Nucleus accumbens (tissue), 56 donors: ENCODE results near the gene DAND5.
"Not testable (repeated sequence)": the region's sequence is repeated elsewhere in the genome, so short reads cannot be mapped to it uniquely, and the experiment has no call there.

ENCODE experiments used
- DNase-seq, 56 donors: peaks; one replicate each; lab custom pipeline; 2025; lab: John Stamatoyannopoulos, UW

The DAND5 gene

DNA sequence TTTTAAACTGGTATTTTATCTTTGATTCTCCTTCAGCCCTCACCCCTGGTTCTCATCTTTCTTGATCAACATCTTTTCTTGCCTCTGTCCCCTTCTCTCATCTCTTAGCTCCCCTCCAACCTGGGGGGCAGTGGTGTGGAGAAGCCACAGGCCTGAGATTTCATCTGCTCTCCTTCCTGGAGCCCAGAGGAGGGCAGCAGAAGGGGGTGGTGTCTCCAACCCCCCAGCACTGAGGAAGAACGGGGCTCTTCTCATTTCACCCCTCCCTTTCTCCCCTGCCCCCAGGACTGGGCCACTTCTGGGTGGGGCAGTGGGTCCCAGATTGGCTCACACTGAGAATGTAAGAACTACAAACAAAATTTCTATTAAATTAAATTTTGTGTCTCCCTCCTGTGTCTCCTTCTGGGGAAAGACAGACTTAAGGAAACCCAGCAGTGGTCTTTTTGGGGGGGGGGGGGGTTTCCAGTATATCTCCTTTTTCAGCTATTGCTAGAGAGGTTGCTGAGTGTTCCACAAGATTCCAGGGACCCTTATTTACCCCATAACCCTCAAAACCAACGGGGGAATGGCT lies 25.2 kb upstream of the DAND5 start:
- DNase-seq, result no peak

DNA sequence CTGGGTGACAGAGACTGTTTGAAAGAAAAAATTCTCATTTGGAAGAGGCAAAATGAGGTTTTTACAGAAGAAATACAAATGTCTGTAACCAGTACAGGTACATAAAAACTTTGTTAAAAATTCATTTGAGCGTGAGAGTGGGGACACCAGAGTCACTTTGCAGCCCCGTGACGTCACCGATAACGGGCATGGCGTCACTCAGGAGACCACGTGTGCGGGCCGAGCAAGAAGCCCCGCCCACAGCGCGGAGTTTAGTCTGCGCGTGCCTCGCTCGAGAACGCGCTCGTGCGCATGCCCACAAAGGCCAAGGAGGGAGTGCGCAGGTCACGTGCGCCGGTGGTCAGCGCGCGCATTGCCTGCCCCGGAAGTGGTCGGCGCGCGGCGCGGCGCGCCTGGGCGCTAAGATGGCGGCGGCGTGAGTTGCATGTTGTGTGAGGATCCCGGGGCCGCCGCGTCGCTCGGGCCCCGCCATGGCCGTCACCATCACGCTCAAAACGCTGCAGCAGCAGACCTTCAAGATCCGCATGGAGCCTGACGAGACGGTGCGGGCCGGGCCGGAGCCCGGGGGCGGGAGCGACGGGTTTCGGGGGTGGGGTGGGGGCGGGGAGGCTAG lies 23.8 kb upstream of the DAND5 start, which contains the start of gene RAD23A:
Gene RAD23A, plus strand, starts transcription at position 384 of the 613 bp plus-strand sequence. Its CDS starts 87 bp downstream, at position 471.
- peak; percentile 45 to 94 (median 83) for DNase-seq

DNA sequence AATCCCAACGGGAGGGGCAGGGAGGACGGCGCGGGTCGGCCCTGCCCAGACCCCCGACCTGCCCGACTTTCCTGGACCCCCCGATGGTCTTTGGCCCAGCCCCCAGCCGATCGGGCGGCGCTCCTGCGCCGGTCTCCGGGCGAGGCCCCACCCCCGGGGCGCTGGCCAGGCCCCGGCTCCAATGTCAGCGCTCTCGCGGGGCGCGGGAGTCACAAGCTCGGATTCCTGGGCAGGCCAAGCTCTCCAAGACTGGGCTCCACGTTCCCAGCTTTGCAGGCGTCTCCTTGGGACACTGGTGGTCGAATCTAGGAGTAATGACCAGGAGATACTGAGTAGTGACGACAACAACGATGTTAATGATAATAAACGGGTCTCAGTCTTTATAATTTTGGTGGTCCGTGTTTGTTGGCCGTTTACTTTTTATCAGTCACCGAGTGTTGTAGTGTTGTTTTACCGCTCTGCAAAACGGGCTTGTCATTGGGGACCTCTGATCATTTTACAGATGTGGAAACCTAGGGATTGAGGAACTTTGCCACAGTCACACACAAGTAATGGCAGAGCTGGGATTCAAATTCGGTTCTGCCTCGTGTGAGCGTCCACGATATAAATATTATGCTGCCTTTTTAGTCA lies 23.2 kb upstream of the DAND5 start:
- DNase-seq, result peak in 18 of 56 donors; percentile 15 to 64 (median 43)

DNA sequence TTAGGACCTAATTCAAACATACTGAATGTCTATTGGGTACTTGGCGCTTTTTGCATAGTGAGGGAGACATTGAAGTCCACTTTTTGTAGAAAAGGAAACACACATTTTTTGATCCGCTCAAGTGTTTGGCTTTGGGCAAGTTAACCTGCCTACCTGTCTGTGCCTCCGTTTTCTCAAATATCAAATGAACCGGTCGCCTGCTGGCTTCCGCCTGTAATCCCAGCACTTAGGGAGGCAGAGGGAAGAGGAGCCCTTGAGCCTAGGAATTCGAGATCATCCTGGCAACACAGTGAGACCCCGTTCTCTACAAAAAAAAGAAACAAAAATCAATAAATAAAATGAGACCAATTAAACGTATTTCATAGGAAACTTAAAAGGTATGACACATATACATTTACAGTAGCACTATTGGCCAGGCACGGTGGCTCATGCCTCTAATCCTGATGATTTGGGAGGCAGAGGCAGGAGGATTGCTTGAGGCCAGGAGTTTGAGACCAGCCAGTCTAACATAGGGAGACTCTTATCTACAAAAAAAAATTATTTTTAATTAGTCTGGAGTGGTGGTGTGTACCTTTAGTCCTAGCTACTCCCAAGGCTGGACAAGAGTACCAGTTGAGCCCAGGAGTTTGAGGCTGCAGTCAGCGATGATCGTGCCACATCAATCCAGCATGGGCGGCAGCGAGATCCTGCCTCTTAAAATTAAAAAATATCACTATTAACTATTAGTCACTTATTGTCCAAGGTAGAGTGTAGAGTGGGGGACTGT lies 22.5 kb upstream of the DAND5 start:
- no peak for DNase-seq

DNA sequence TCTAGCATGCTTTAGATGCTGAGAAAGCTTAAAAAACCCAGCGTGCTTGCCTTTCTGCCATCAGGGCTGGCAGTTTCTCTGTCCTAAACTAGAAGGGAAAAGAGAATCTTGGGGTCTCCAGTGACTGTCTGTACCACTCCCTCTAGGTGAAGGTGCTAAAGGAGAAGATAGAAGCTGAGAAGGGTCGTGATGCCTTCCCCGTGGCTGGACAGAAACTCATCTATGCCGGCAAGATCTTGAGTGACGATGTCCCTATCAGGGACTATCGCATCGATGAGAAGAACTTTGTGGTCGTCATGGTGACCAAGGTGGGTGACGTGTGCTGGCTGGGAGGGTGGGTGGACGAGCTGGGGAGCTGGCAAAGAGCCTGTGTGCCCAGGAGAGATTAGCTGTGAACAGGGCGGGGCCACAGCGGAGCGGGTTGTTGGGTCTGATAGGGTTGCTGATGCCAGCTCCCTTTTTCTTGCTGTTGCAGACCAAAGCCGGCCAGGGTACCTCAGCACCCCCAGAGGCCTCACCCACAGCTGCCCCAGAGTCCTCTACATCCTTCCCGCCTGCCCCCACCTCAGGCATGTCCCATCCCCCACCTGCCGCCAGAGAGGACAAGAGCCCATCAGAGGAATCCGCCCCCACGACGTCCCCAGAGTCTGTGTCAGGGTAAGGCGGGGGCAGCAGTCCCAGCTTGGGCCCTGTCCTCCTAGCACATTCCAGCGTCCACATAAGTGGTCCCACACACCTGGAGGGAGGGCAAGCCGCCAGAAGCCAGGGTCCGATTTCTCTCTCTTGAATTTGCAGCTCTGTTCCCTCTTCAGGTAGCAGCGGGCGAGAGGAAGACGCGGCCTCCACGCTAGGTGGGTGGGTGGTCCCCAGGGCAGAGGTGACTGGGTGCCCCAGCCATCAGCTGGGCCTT lies 21.4 kb upstream of the DAND5 start:
- peak in 2 of 56 donors; percentile 7 to 9 for DNase-seq

DNA sequence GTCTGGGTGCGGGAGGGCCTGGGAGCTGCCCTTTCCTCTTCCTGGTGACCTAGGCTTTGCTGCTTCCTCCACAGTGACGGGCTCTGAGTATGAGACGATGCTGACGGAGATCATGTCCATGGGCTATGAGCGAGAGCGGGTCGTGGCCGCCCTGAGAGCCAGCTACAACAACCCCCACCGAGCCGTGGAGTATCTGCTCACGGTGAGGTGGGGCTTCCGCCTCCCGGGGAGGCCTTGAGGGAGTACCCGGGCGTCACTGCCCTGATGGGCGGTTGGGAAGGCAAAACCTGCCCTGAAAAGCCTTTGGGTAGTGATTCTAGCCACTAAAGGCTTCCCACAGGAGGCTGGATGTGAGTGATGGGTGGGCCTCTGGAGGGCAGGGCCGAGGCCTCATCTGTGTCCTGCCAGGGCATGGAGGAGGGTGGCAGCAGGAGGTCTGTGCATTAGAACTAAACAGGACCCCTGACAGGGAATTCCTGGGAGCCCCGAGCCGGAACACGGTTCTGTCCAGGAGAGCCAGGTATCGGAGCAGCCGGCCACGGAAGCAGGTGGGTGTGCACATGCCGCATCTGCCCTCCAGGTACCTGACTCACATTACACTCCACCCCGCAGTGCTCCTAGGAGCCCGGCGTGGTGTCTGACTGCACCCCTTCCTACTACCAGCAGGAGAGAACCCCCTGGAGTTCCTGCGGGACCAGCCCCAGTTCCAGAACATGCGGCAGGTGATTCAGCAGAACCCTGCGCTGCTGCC lies 20.6 kb upstream of the DAND5 start:
- DNase-seq, result no peak

DNA sequence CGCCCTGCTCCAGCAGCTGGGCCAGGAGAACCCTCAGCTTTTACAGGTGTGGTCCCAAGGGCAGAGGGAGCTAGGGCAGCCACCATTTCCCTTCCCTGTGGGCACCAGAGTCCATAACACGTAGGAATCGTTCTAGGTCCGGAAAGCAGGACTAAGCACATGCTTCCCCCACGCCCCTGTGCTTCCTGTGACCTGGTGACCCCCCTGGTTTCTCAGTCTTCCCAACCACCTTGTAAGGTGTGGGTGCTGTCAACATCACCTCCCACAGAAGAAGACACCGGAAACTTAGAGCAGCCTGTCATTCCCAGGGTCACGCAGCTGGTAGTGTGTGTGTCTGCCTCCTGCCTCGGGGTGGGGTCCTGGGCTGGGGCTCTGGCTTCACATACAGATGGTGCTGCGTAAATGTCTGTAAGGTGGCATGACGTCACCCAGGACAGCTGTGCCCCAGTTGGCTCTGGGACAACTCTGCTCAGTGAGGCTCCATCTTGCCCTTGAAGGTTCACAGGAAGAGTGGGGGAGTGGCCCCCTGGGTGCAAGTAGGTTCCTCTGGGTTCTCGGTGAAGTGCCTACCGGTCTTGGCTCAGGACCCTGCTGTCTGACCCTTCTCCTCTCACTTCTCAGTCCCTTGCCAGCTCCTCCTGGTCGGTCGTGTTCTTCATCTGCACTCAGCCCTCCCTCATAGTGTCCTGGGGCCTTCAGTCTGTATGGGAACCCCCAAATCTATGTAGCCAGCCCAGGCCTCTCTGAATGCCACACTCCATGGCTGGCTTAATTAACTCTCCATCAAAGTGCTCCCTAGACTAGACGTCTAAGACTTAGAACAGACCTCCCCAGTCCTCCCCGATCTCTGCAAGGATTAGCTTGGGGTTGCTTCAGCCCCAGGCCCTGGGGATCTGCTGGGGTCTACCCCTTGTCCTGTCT lies 19.8 kb upstream of the DAND5 start:
- no peak for DNase-seq

DNA sequence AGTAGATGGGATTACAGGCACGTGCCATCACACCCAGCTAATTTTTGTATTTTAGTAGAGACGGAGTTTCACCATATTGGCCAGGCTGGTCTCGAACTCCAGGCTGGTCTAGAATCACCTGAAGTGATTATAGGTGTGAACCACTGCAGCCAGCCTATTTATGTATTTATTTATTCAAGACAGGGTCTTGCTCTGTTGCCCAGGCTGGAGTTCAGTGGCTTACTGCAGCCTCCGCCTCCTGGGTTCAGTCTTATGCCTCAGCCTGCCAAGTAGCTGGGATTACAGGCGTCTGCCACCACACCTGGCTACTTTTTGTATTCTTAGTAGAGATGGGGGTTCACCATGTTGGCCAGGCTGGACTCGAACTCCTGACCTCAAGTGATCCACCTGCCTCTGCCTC lies 17.3 kb upstream of the DAND5 start:
- not testable (repeated sequence) for DNase-seq

DNA sequence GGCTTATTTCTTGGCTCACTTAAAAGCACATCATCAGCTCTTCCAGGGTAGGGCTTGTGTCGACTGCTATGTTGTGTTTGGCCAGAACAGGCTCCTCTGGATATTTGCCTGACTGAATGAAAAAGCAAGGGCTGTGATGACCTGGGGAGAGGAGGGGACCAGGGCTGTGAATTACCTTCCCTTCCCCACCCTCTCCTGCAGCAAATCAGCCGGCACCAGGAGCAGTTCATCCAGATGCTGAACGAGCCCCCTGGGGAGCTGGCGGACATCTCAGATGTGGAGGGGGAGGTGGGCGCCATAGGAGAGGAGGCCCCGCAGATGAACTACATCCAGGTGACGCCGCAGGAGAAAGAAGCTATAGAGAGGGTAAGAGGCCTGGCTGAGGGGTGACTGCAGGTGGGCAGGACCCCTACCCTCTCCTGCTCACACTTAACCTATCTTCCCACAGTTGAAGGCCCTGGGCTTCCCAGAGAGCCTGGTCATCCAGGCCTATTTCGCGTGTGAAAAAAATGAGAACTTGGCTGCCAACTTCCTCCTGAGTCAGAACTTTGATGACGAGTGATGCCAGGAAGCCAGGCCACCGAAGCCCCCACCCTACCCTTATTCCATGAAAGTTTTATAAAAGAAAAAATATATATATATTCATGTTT lies 16.8 kb upstream of the DAND5 start:
- DNase-seq, result peak in 3 of 56 donors; percentile 48 to 61 (median 54)

DNA sequence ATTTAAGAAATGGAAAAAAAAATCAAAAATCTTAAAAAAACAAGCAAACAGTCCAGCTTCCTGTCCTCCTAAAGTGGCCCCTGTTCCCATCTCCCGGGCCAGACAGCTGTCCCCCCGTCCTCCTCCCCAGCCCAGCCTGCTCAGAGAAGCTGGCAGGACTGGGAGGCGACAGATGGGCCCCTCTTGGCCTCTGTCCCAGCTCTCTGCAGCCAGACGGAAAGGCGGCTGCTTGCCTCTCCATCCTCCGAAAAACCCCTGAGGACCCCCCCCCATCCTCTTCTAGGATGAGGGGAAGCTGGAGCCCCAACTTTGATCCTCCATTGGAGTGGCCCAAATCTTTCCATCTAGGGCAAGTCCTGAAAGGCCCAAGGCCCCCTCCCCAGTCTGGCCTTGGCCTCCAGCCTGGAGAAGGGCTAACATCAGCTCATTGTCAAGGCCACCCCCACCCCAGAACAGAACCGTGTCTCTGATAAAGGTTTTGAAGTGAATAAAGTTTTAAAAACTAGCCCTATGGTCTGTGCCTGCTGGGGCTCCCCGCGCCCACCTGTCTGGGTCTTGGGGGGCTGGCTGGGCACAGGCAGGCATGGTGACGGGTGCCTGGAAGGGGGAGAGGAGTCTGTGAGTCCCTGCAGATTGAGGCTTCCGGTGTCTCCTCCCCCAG lies 16.1 kb upstream of the DAND5 start:
- peak in 51 of 56 donors; percentile 2 to 75 (median 50) for DNase-seq

DNA sequence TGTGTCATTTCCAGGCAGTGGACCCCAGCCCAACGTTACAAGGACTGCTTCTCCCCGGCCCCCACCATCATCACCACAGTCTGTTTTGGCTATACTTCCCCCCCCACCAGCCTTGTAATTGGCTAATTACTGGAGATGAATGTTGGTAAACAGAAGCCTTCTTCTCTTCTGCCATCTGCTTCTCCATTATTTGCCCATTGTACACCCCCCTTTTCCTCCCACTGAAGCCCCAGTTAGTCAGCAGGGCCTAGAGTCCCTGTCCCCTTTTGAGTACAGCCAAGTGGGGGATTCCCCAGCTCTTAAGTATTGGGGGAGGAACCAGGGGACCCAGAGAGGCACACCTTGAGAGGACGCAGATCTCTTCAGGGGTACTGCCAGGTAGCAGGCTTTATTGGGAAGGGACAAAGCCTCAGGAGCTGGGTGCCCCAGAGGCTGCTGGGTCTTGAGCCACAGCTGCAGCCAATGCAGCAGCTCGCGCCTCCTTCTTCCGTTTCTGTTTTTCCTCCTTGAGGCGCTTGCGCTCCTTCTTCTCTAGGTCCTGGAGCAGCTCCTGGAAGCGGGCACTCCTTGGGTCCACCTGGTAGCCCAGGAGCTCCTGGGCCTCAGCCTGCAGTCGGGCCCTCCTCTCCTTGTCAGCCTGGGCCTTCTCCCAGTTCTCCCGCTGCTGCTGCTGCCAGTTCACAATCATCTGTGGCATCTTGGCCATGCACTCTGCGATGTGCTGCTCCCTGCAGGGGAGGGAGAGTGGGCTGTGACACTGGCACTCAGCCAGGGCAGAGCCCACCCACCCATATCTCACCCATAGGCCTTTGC lies 15.4 kb upstream of the DAND5 start:
- no peak for DNase-seq

DNA sequence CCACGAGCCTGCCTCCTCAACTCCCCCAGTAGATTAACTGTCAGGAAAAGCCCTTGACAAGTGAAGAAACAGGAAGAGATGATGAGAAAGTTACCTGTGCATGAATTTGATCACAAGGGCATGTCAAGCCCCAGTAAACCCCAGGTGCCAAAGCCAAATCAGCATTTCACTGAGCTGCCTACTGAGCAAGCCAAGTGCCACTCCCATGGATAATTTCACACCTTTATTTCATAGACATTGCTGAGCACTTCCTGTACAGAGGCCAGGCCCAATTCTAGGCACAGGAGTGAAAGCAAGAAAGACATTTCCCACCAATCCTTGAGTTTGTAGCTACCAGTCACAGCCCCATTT lies 14.8 kb upstream of the DAND5 start:
- DNase-seq, result no peak

DNA sequence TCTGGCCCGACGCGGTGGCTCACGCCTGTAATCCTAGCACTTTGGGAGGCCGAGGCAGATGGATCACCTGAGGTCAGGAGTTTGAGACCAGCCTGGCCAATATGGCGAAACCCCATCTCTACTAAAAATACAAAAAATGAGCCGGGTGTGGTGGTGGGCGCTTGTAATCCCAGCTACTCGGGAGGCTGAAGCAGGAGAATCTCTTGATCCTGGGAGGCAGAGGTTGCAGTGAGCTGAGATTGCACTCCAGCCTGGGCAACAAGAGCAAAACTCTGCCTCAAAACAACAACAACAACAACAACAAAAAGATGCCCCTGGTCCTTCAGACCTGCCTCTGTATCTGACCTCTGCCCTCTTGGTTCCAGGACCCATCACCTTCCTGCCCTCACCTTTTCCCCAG lies 13.8 kb upstream of the DAND5 start:
- DNase-seq, result not testable (repeated sequence)

DNA sequence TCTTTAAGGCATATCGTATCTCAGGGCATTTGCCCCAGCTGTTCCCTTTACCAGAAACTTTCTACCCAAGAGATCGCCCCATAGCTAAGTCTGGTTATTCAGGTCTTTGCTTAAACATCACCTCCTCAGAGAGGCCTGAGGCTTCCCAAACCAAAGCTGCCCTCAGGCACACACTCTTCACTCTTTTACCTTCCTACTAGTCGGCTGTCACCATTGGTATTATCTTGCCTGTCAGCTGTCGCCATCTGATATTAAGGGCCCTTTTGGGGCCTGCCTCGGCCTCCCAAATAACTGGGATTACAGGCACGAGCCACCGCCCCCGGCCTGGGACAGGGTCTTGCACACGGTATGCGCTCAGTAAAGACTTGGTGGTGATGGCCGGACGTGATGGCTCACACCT lies 13.4 kb upstream of the DAND5 start:
- DNase-seq, result no peak

DNA sequence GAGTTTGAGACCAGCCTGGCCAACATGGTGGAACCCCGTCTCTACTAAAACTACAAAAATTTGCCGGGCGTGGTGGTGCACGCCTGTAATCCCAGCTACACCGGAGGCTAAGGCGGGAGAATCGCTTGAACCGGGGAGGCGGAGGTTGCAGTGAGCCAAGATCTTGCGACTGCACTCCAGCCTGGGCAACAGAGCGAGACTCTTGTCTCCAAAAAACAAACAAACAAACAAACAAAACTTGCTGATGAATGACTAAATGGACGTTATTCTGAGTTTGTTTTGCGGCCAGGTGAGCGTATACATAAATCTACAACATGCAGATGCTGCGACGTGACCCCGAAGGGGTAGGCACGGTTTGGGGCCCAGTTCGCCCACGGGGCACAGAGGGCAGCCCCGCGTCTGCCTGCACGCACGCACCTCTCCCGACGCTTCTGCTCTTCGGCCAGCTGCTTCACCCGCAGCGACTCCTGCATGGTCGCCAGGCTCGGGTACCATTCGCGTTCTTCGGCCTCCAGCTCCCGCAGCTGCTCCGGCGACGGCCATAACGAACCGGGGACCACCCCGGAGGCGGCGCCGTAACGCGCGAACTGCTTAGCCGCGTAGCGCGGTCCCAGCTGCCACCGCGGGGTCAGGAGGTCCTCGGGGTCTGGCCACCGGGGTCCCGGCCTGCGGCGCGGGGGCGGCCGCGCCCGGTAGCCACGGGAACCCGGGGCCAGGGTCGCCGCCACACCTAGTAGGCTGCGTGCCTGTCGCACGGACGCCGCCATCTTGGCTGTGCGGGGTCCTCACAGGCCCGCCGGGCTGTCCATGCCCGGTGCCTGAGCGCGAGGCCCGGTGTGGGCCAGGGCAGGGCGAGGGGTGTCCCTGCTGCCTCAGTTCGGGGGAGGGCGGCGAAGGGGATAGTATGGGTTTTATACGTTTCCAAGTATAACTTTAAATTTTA lies 12.7 kb upstream of the DAND5 start, which contains the start of gene GADD45GIP1:
Gene GADD45GIP1, minus strand, starts transcription at position 778 of the 943 bp plus-strand sequence. Its CDS starts 11 bp downstream, at position 767.
- peak in 50 of 56 donors; percentile 7 to 78 (median 47) for DNase-seq
